IMR-90 (cell line): ENCODE measurements around the gene TMEM239. TPM values are rescaled to one million over a fixed set of nuclear protein-coding genes. Genes with fewer than 3 reads are reported as not detected.

ENCODE experiments used
- ATAC-seq: fragments of 200-7000 bp; cut with Tn5 transposase; 2 replicates; pipeline ENCODE4 v1.9.1; 2020; ENCODE audit warnings: low read depth, mild to moderate bottlenecking, moderate library complexity
- BruUV-seq: library from RNA; stranded (reverse); fragments of 400-500 nt; replicated peaks from 2 replicates; lab custom pipeline; 2021; lab: Mats Ljungman, UMichigan
- CTCF ChIA-PET: fragments of 300-600 bp; formaldehyde crosslinking; extraction: SDS; loops from one replicate; lab custom pipeline; 2021; ENCODE audit warnings: antibody characterized with exemption; lab: Yijun Ruan, JAX
- POLR2A ChIA-PET: fragments of 300-600 bp; sonication (Branson Sonifier 250); formaldehyde crosslinking; loops from one replicate; lab custom pipeline; 2022; ENCODE audit warnings: antibody characterized with exemption; ENCODE audit not compliant: unreplicated experiment; lab: Charles Lee
- DNase-seq: peaks from one replicate; pipeline ENCODE4 v3.0.0; 2013
- H2AFZ ChIP-seq: replicated peaks from 2 replicates; pipeline ENCODE3; 2013; ENCODE audit warnings: low read length, mild to moderate bottlenecking; ENCODE audit not compliant: poor library complexity
- H2AK5ac ChIP-seq: 2 replicates; pipeline ENCODE4 v1.6.1; 2013; ENCODE audit warnings: low read depth, low read length, inconsistent platforms
- H2AK9ac ChIP-seq: replicated peaks from 2 replicates; pipeline ENCODE3; 2013; ENCODE audit warnings: mild to moderate bottlenecking, low read depth, low read length, moderate library complexity; ENCODE audit not compliant: poor library complexity
- H2BK120ac ChIP-seq: 2 replicates; pipeline ENCODE4 v1.6.1; 2013; ENCODE audit warnings: low read depth, low read length, inconsistent platforms
- H2BK15ac ChIP-seq: 3 replicates; pipeline ENCODE4 v1.6.1; 2013; ENCODE audit warnings: low read depth, low read length, inconsistent platforms
- H2BK20ac ChIP-seq: 2 replicates; pipeline ENCODE4 v1.6.1; 2013; ENCODE audit warnings: low read depth, mild to moderate bottlenecking, inconsistent platforms, low read length, moderate library complexity
- H2BK5ac ChIP-seq: 2 replicates; pipeline ENCODE4 v1.6.1; 2013; ENCODE audit warnings: mild to moderate bottlenecking, low read depth, low read length, inconsistent platforms; ENCODE audit not compliant: poor library complexity, severe bottlenecking
- H3K14ac ChIP-seq: replicated peaks from 2 replicates; pipeline ENCODE4 v1.6.1; 2013; ENCODE audit warnings: low read depth, low read length, inconsistent platforms
- H3K18ac ChIP-seq: 2 replicates; pipeline ENCODE4 v1.6.1; 2013; ENCODE audit warnings: low read depth, low read length, control low read depth
- H3K23ac ChIP-seq: 2 replicates; pipeline ENCODE4 v1.6.1; 2013; ENCODE audit warnings: low read depth, low read length, inconsistent platforms
- H3K27ac ChIP-seq: 2 replicates; pipeline ENCODE4 v1.5.1; 2013; ENCODE audit warnings: mild to moderate bottlenecking, control low read depth, low read length; ENCODE audit not compliant: insufficient read depth
- H3K27me3 ChIP-seq: 2 replicates; pipeline ENCODE4 v1.6.1; 2013; ENCODE audit warnings: low read length; ENCODE audit not compliant: control insufficient read depth, insufficient read depth
- H3K36me3 ChIP-seq: 2 replicates; pipeline ENCODE4 v1.6.1; 2013; ENCODE audit warnings: low read length, mixed read lengths; ENCODE audit not compliant: control insufficient read depth, insufficient read depth
- H3K4ac ChIP-seq: 2 replicates; pipeline ENCODE4 v1.6.1; 2013; ENCODE audit warnings: low read depth, low read length, inconsistent platforms
- H3K4me1 ChIP-seq: 2 replicates; pipeline ENCODE4 v1.6.1; 2013; ENCODE audit warnings: low read length, mixed read lengths; ENCODE audit not compliant: control insufficient read depth, insufficient read depth
- H3K4me2 ChIP-seq: 2 replicates; pipeline ENCODE4 v1.6.1; 2013; ENCODE audit warnings: low read depth, mild to moderate bottlenecking, control low read depth, low read length, moderate library complexity
- H3K4me3 ChIP-seq: 2 replicates; pipeline ENCODE4 v1.5.1; 2013; ENCODE audit warnings: low read depth, mild to moderate bottlenecking, control low read depth, low read length, moderate library complexity; ENCODE audit not compliant: insufficient read depth
- H3K56ac ChIP-seq: 2 replicates; pipeline ENCODE4 v1.6.1; 2013; ENCODE audit warnings: low read length, inconsistent platforms; ENCODE audit not compliant: insufficient read depth; ENCODE audit errors: extremely low read depth
- H3K79me1 ChIP-seq, 2 experiments: 2 replicates each; pipeline ENCODE4 v1.6.1; 2013; ENCODE audit warnings: low read length in 2 of 2, inconsistent platforms in 1 of 2, low read depth in 1 of 2
- H3K9ac ChIP-seq: 2 replicates; pipeline ENCODE4 v1.6.1; 2013; ENCODE audit warnings: low read depth, low read length, control low read depth
- H3K9me1 ChIP-seq: 2 replicates; pipeline ENCODE4 v1.6.1; 2013; ENCODE audit warnings: low read length, inconsistent platforms; ENCODE audit not compliant: insufficient read depth
- H3K9me3 ChIP-seq: 2 replicates; pipeline ENCODE4 v1.6.1; 2013; ENCODE audit warnings: low read length; ENCODE audit not compliant: control insufficient read depth, insufficient read depth
- H4K20me1 ChIP-seq: 2 replicates; pipeline ENCODE4 v1.6.1; 2013; ENCODE audit warnings: low read length, inconsistent platforms; ENCODE audit not compliant: insufficient read depth
- H4K5ac ChIP-seq: 2 replicates; pipeline ENCODE4 v1.6.1; 2013; ENCODE audit warnings: mild to moderate bottlenecking, low read depth, low read length, control low read depth
- H4K8ac ChIP-seq, 2 experiments: 2 replicates each; pipeline ENCODE4 v1.6.1; 2013; ENCODE audit warnings: low read depth in 2 of 2, low read length in 2 of 2, control low read depth in 1 of 2, inconsistent platforms in 1 of 2
- H4K91ac ChIP-seq: 2 replicates; pipeline ENCODE4 v1.6.1; 2013; ENCODE audit warnings: low read depth, low read length, inconsistent platforms; ENCODE audit not compliant: insufficient read depth
- BHLHE40 ChIP-seq: fragments of 150-350 bp; IDR thresholded peaks from 2 replicates; pipeline ENCODE4 v1.6.1; 2016; ENCODE audit warnings: mild to moderate bottlenecking, low read depth, low read length
- CEBPB ChIP-seq: IDR thresholded peaks from 2 replicates; pipeline ENCODE4 v1.6.1; 2012; ENCODE audit warnings: low read depth, low read length, improper control_type of control experiment
- CHD1 ChIP-seq: IDR thresholded peaks from 2 replicates; pipeline ENCODE4 v1.6.1; 2012; ENCODE audit warnings: low read depth, low read length, improper control_type of control experiment
- ELK1 ChIP-seq: fragments of 150-350 bp; IDR thresholded peaks from 2 replicates; pipeline ENCODE4 v1.6.1; 2016; ENCODE audit warnings: low read depth, mild to moderate bottlenecking, low read length, moderate library complexity, borderline replicate concordance
- FOS ChIP-seq: fragments of 150-350 bp; IDR thresholded peaks from 2 replicates; pipeline ENCODE4 v1.6.1; 2016; ENCODE audit warnings: low read depth, low read length
- MAFK ChIP-seq: IDR thresholded peaks from 2 replicates; pipeline ENCODE4 v1.6.1; 2012; ENCODE audit warnings: low read depth, low read length, improper control_type of control experiment
- MAZ ChIP-seq: IDR thresholded peaks from 2 replicates; pipeline ENCODE4 v1.6.1; 2012; ENCODE audit warnings: low read depth, mild to moderate bottlenecking, low read length, improper control_type of control experiment, moderate library complexity, borderline replicate concordance
- NFE2L2 ChIP-seq: fragments of 150-350 bp; IDR thresholded peaks from 2 replicates; pipeline ENCODE4 v1.6.1; 2016; ENCODE audit warnings: low read depth, mild to moderate bottlenecking, low read length
- POLR2A ChIP-seq: IDR thresholded peaks from 2 replicates; pipeline ENCODE4 v1.6.1; 2012; ENCODE audit warnings: mild to moderate bottlenecking, low read depth, low read length
- RAD21 ChIP-seq: IDR thresholded peaks from 2 replicates; pipeline ENCODE4 v1.6.1; 2012; ENCODE audit warnings: low read length, improper control_type of control experiment
- RCOR1 ChIP-seq: IDR thresholded peaks from 2 replicates; pipeline ENCODE4 v1.6.1; 2012; ENCODE audit warnings: mild to moderate bottlenecking, low read length, improper control_type of control experiment; ENCODE audit not compliant: insufficient replicate concordance
- RFX5 ChIP-seq: IDR thresholded peaks from 2 replicates; pipeline ENCODE4 v1.8.0; 2012; ENCODE audit warnings: low read depth, mild to moderate bottlenecking, low read length, moderate library complexity
- SMC3 ChIP-seq: fragments of 150-350 bp; IDR thresholded peaks from 2 replicates; pipeline ENCODE4 v1.6.1; 2016; ENCODE audit warnings: low read depth, mild to moderate bottlenecking, antibody characterized with exemption, low read length, moderate library complexity
- USF2 ChIP-seq: fragments of 150-350 bp; IDR thresholded peaks from 2 replicates; pipeline ENCODE4 v1.6.1; 2017; ENCODE audit warnings: mild to moderate bottlenecking, antibody characterized with exemption, low read length, low read depth
- whole genome bisulfite sequencing, 2 experiments: methylation state at CpG; one replicate each; pipeline versions ENCODE4 v1.1.5 to v1.1.7; 2013; ENCODE audit warnings: missing lambda C conversion rate in 2 of 2; ENCODE audit not compliant: insufficient read length in 1 of 2; ENCODE audit errors: extremely low coverage in 2 of 2; 5-methylcytosine and 5-hydroxymethylcytosine counted together
- dilution Hi-C: fragments of 300-500 bp; cut with HindIII; formaldehyde crosslinking; loops from one replicate; pipeline ENCODE4 v1.14.3; 2018; ENCODE audit warnings: low sequenced_read_pairs; ENCODE audit not compliant: unreplicated experiment
- in situ Hi-C: fragments of 300-500 bp; cut with MboI; formaldehyde crosslinking; loops from 3 replicates; pipeline ENCODE4 v1.14.3; 2019; ENCODE audit warnings: low sequenced_read_pairs, inconsistent platforms, mixed read lengths
- intact Hi-C: fragments of 100-400 bp; cut with micrococcal nuclease; formaldehyde crosslinking; loops from 2 replicates; pipeline ENCODE4 v1.10.0; 2022
- polyA plus RNA-seq, 3 experiments: library from polyadenylated mRNA; depleted of rRNA; stranded (reverse); fragments of >200 nt; gene quantifications; 2 replicates each; pipeline ENCODE4 v1.2.3, GENCODE V29; 2012; ENCODE audit warnings: low replicate concordance in 1 of 3
- total RNA-seq: library from RNA; depleted of rRNA; stranded (reverse); fragments of >200 nt; gene quantifications from 2 replicates; pipeline ENCODE4 v1.2.3, GENCODE V29; 2012

Gene TMEM239
- total and polyA plus RNA-seq, 2 of the 4 experiments (the other 2 are of a cell fraction): 0.32 TPM; not detected in 1

GRCh38 chr20:2847802-2848201, 31.6 kb downstream of the TMEM239 start:
- no peak for DNase-seq
- H3K9ac ChIP-seq: no peak overlapping the region
- H4K5ac ChIP-seq: no peak overlapping the region
- H2AK5ac ChIP-seq: no peak overlapping the region
- 83% methylated on average over 2 of the region's 4 CpGs; no CpG with 5 or more reads in 1 of the 2 experiments for WGBS, 2 experiments
- peaks cover 4% of the 10 kb centered on the region; the same call in 1 of the 2 replicates for H4K20me1 ChIP-seq
- no peak overlapping the region for H2BK20ac ChIP-seq
- H3K27ac ChIP-seq: no peak overlapping the region
- no peak overlapping the region for H3K4me3 ChIP-seq
- no peak overlapping the region for H3K23ac ChIP-seq
- in situ Hi-C loops (loop anchor here (25.0 kb wide), 1 partner anchor 336 kb away; the partner anchor contains the start of gene ZNF343), dilution Hi-C loops (no loop called here), intact Hi-C loops (no loop called here)
- H3K4me2 ChIP-seq: no peak overlapping the region
- H4K91ac ChIP-seq: no peak overlapping the region
- POLR2A ChIA-PET: no interaction called here
- no peak overlapping the region for H3K4ac ChIP-seq
- TF ChIP-seq CHD1: no peak
- no peak for TF ChIP-seq ELK1
- no peak for TF ChIP-seq NFE2L2
- no peak for TF ChIP-seq POLR2A
- TF ChIP-seq FOS: no peak
- no peak for TF ChIP-seq MAFK
- no peak for TF ChIP-seq SMC3
- TF ChIP-seq BHLHE40: no peak
- TF ChIP-seq USF2: no peak
- no peak for TF ChIP-seq RAD21
- no peak for TF ChIP-seq RCOR1
- TF ChIP-seq RFX5: no peak
- no peak for TF ChIP-seq MAZ
- TF ChIP-seq CEBPB: no peak
- no peaks in the 10 kb centered on the region; the same call in 1 of the 2 replicates for H3K9me1 ChIP-seq
- no peaks in the 10 kb centered on the region for H3K27me3 ChIP-seq
- H3K9me3 ChIP-seq: no peaks in the 10 kb centered on the region
- no peak overlapping the region for H3K18ac ChIP-seq
- peaks cover 3% of the 10 kb centered on the region; the same call in 1 of the 2 replicates for H3K4me1 ChIP-seq
- H3K56ac ChIP-seq: no peak overlapping the region
- ATAC-seq: no peak
- no peak overlapping the region for H2BK5ac ChIP-seq
- H3K36me3 ChIP-seq: peaks cover 3% of the 10 kb centered on the region; the same call in 1 of the 2 replicates
- no peak overlapping the region for H2BK15ac ChIP-seq
- no peak overlapping the region for H3K14ac ChIP-seq
- no peak overlapping the region for H4K8ac ChIP-seq
- H3K79me1 ChIP-seq: peaks cover 20 to 43% of the 10 kb centered on the region in 2 experiments
- CTCF ChIA-PET: no interaction called here
- H2BK120ac ChIP-seq: no peak overlapping the region
- BruUV-seq: no TSS peak
- H2AK9ac ChIP-seq: no peak overlapping the region
- H2AFZ ChIP-seq: no peak overlapping the region
